SK-N-SH (cell line): ENCODE measurements around the gene SETBP1.

Source experiments
- FOXJ3 ChIP-seq: sonication (generic); formaldehyde crosslinking; IDR thresholded peaks from 2 replicates; pipeline ENCODE4 v1.5.1; 2020; ENCODE audit warnings: mild to moderate bottlenecking, missing genetic modification reagents
- GABPA ChIP-seq: IDR thresholded peaks from 2 replicates; pipeline ENCODE4 v1.4.0; 2012; ENCODE audit warnings: low read depth, mild to moderate bottlenecking
- RFX5 ChIP-seq: IDR thresholded peaks from 2 replicates; pipeline ENCODE4 v1.6.1; 2012; ENCODE audit warnings: mild to moderate bottlenecking, improper control_type of control experiment, low read length
- TAF1 ChIP-seq: IDR thresholded peaks from 2 replicates; pipeline ENCODE4 v1.6.1; 2012; ENCODE audit warnings: low read depth, mild to moderate bottlenecking, low read length, moderate library complexity, borderline replicate concordance
- TF ChIP-seq, protein P1 (sequence below): fragments of 200-600 bp; sonication (generic); IDR thresholded peaks from 2 replicates; pipeline ENCODE4 v1.6.1; 2017; ENCODE audit warnings: antibody characterized with exemption, mild to moderate bottlenecking, moderate library complexity

DNA sequence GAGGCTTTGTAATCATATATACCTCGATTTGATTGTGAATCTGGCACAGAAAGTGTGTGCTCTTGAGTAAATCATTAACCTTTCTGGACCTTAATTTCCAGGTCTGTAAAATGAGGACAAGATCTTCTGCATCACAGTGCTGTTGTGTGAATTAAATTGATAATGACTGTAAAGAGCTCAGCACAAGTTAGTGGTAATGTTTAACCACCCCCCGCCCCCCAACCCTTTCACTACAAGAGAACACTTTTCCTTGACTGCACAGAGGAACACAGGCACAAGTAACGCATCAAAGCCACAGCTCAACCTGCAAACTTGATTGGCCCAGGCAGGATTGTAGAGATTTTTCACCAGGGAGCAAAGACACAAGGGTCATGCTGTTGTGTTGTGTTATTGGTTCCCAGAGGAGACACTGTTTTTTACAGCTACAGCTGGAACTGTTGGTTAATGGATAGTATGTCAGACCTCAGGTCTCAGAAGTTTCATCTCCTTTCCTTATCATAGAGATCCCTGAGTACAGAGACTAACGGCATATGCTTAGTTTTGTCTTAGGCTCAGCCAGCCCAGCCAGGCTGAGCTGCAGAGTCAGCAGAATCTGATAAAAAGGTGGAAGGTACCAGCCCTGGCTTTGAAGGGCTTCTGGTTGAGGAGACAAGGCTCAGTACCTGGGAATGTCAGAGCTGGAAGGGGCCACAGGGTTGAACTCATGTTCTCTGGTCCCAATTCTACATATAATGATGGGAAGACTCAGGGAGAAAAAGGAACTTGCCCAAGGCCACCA lies 10.6 kb downstream of the SETBP1 start:
- TF ChIP-seq GABPA, result no peak
- no peak for TF ChIP-seq FOXJ3
- TF ChIP-seq RFX5, result no peak
- TF ChIP-seq TAF1, result no peak
- TF ChIP-seq, protein P1, sequence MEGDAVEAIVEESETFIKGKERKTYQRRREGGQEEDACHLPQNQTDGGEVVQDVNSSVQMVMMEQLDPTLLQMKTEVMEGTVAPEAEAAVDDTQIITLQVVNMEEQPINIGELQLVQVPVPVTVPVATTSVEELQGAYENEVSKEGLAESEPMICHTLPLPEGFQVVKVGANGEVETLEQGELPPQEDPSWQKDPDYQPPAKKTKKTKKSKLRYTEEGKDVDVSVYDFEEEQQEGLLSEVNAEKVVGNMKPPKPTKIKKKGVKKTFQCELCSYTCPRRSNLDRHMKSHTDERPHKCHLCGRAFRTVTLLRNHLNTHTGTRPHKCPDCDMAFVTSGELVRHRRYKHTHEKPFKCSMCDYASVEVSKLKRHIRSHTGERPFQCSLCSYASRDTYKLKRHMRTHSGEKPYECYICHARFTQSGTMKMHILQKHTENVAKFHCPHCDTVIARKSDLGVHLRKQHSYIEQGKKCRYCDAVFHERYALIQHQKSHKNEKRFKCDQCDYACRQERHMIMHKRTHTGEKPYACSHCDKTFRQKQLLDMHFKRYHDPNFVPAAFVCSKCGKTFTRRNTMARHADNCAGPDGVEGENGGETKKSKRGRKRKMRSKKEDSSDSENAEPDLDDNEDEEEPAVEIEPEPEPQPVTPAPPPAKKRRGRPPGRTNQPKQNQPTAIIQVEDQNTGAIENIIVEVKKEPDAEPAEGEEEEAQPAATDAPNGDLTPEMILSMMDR, result no peak
